ENCODE data around the gene TULP4. TPM values are rescaled to one million over a fixed set of nuclear protein-coding genes. Genes with fewer than 3 reads are reported as not detected.
"Not testable (repeated sequence)": the region's sequence is repeated elsewhere in the genome, so short reads cannot be mapped to it uniquely, and the experiment has no call there.

The TULP4 gene
- total and polyA plus RNA-seq, 2 donors, result 5.3 to 293 TPM

GRCh38 chr6:158284876-158285655, 27.2 kb upstream of the TULP4 start:
- no peak overlapping the region for H3K4me3 ChIP-seq (ENCODE audit: low read depth, low read length)
- 83% methylated on average over 6 of the region's 6 CpGs for WGBS
- no peak for DNase-seq (ENCODE audit: extremely low spot score)

GRCh38 chr6:158285656-158286021, 26.6 kb upstream of the TULP4 start:
- no peak for DNase-seq (ENCODE audit: extremely low spot score)
- WGBS, result 41% methylated on average over 5 of the region's 5 CpGs
- Histone ChIP-seq H3K36me3 (ENCODE audit: insufficient read depth) (no peaks in the 10 kb centered on the region), H3K4me3 (ENCODE audit: low read depth, low read length) (no peak overlapping the region), H3K4me1 (ENCODE audit: insufficient read depth) (no peaks in the 10 kb centered on the region), H3K27ac (ENCODE audit: low read depth) (no peak overlapping the region)

More at GRCh38 chr6:158284876-158285655, 27.2 kb upstream of the TULP4 start:
- H3K4me1 ChIP-seq (ENCODE audit: insufficient read depth), result no peaks in the 10 kb centered on the region
- H3K27ac ChIP-seq (ENCODE audit: low read depth), result no peak overlapping the region
- H3K36me3 ChIP-seq (ENCODE audit: insufficient read depth), result no peaks in the 10 kb centered on the region

GRCh38 chr6:158286413-158286812, 25.9 kb upstream of the TULP4 start:
- H3K27ac ChIP-seq (ENCODE audit: low read depth), result no peak overlapping the region
- no peak for DNase-seq (ENCODE audit: extremely low spot score)
- 8% methylated on average over 1 of the region's 1 CpG for WGBS

GRCh38 chr6:158287047-158287446, 25.2 kb upstream of the TULP4 start:
- WGBS, result 33% methylated on average over 4 of the region's 4 CpGs
- H3K27ac ChIP-seq (ENCODE audit: low read depth), result no peak overlapping the region
- no peaks in the 10 kb centered on the region for H3K36me3 ChIP-seq (ENCODE audit: insufficient read depth)
- no peak for DNase-seq (ENCODE audit: extremely low spot score)
- no peak overlapping the region for H3K4me3 ChIP-seq (ENCODE audit: low read depth, low read length)
- no peaks in the 10 kb centered on the region for H3K4me1 ChIP-seq (ENCODE audit: insufficient read depth)

More at GRCh38 chr6:158286413-158286812, 25.9 kb upstream of the TULP4 start:
- Histone ChIP-seq H3K36me3 (ENCODE audit: insufficient read depth) (no peaks in the 10 kb centered on the region), H3K4me3 (ENCODE audit: low read depth, low read length) (no peak overlapping the region), H3K4me1 (ENCODE audit: insufficient read depth) (no peaks in the 10 kb centered on the region)

- WGBS, result 96% methylated on average over 3 of the region's 3 CpGs
- Histone ChIP-seq H3K27ac (ENCODE audit: low read depth) (no peak overlapping the region), H3K36me3 (ENCODE audit: insufficient read depth) (no peaks in the 10 kb centered on the region), H3K4me1 (ENCODE audit: insufficient read depth) (no peaks in the 10 kb centered on the region), H3K4me3 (ENCODE audit: low read depth, low read length) (no peak overlapping the region)
- DNase-seq (ENCODE audit: extremely low spot score), result no peak
Observed at GRCh38 chr6:158290040-158290439, 22.2 kb upstream of the TULP4 start.

- H3K36me3 ChIP-seq (ENCODE audit: insufficient read depth), result no peaks in the 10 kb centered on the region
- 92% methylated on average over 3 of the region's 3 CpGs for WGBS
Observed at GRCh38 chr6:158290659-158291058, 21.6 kb upstream of the TULP4 start.

GRCh38 chr6:158292016-158292415, 20.2 kb upstream of the TULP4 start:
- 98% methylated on average over 3 of the region's 3 CpGs for WGBS
- no peaks in the 10 kb centered on the region for H3K4me1 ChIP-seq (ENCODE audit: insufficient read depth)
- no peaks in the 10 kb centered on the region for H3K36me3 ChIP-seq (ENCODE audit: insufficient read depth)
- no peak overlapping the region for H3K27ac ChIP-seq (ENCODE audit: low read depth)
- H3K4me3 ChIP-seq (ENCODE audit: low read depth, low read length), result no peak overlapping the region
- no peak for DNase-seq (ENCODE audit: extremely low spot score)

More at GRCh38 chr6:158290659-158291058, 21.6 kb upstream of the TULP4 start:
- no peak overlapping the region for H3K27ac ChIP-seq (ENCODE audit: low read depth)
- DNase-seq (ENCODE audit: extremely low spot score), result no peak
- H3K4me1 ChIP-seq (ENCODE audit: insufficient read depth), result no peaks in the 10 kb centered on the region
- H3K4me3 ChIP-seq (ENCODE audit: low read depth, low read length), result no peak overlapping the region

- H3K4me1 ChIP-seq (ENCODE audit: insufficient read depth), result no peaks in the 10 kb centered on the region
- WGBS, result 97% methylated on average over 1 of the region's 1 CpG
- no peak for DNase-seq (ENCODE audit: extremely low spot score)
- H3K36me3 ChIP-seq (ENCODE audit: insufficient read depth), result no peaks in the 10 kb centered on the region
- H3K4me3 ChIP-seq (ENCODE audit: low read depth, low read length), result no peak overlapping the region
- H3K27ac ChIP-seq (ENCODE audit: low read depth), result no peak overlapping the region
Observed at GRCh38 chr6:158293122-158293521, 19.1 kb upstream of the TULP4 start.

- whole genome bisulfite sequencing, result 97% methylated on average over 11 of the region's 11 CpGs
- H3K4me3 ChIP-seq (ENCODE audit: low read depth, low read length); H3K36me3 ChIP-seq (ENCODE audit: insufficient read depth); H3K27ac ChIP-seq (ENCODE audit: low read depth); H3K4me1 ChIP-seq (ENCODE audit: insufficient read depth); DNase-seq (ENCODE audit: extremely low spot score): not testable (repeated sequence)
Observed at GRCh38 chr6:158295976-158296853, 16.1 kb upstream of the TULP4 start.

GRCh38 chr6:158296854-158297324, 15.4 kb upstream of the TULP4 start:
- not testable (repeated sequence) for H3K4me3 ChIP-seq (ENCODE audit: low read depth, low read length); H3K36me3 ChIP-seq (ENCODE audit: insufficient read depth); DNase-seq (ENCODE audit: extremely low spot score); H3K4me1 ChIP-seq (ENCODE audit: insufficient read depth); H3K27ac ChIP-seq (ENCODE audit: low read depth)
- 97% methylated on average over 7 of the region's 7 CpGs for whole genome bisulfite sequencing

GRCh38 chr6:158297657-158298056, 14.6 kb upstream of the TULP4 start:
- not testable (repeated sequence) for H3K27ac ChIP-seq (ENCODE audit: low read depth); DNase-seq (ENCODE audit: extremely low spot score); H3K36me3 ChIP-seq (ENCODE audit: insufficient read depth); H3K4me3 ChIP-seq (ENCODE audit: low read depth, low read length); H3K4me1 ChIP-seq (ENCODE audit: insufficient read depth)
- 96% methylated on average over 10 of the region's 10 CpGs for WGBS

GRCh38 chr6:158300306-158301143, 11.7 kb upstream of the TULP4 start:
- not testable (repeated sequence) for H3K4me1 ChIP-seq (ENCODE audit: insufficient read depth); H3K4me3 ChIP-seq (ENCODE audit: low read depth, low read length); DNase-seq (ENCODE audit: extremely low spot score); H3K27ac ChIP-seq (ENCODE audit: low read depth); H3K36me3 ChIP-seq (ENCODE audit: insufficient read depth)
- 81% methylated on average over 10 of the region's 10 CpGs for WGBS

GRCh38 chr6:158301561-158301960, 10.7 kb upstream of the TULP4 start:
- not testable (repeated sequence) for H3K4me1 ChIP-seq (ENCODE audit: insufficient read depth); H3K36me3 ChIP-seq (ENCODE audit: insufficient read depth); H3K27ac ChIP-seq (ENCODE audit: low read depth); H3K4me3 ChIP-seq (ENCODE audit: low read depth, low read length); DNase-seq (ENCODE audit: extremely low spot score)
- WGBS, result 96% methylated on average over 4 of the region's 4 CpGs
